IMR-90 (cell line): ENCODE measurements around the gene OR10Z1. TPM values are rescaled to one million over a fixed set of nuclear protein-coding genes. Genes with fewer than 3 reads are reported as not detected.

Experiments used
- ATAC-seq: fragments of 200-7000 bp; cut with Tn5 transposase; 2 replicates; pipeline ENCODE4 v1.9.1; 2020; ENCODE audit warnings: low read depth, mild to moderate bottlenecking, moderate library complexity
- BruUV-seq: library from RNA; stranded (reverse); fragments of 400-500 nt; replicated peaks from 2 replicates; lab custom pipeline; 2021; lab: Mats Ljungman, UMichigan
- CTCF ChIA-PET: fragments of 300-600 bp; formaldehyde crosslinking; extraction: SDS; loops from one replicate; lab custom pipeline; 2021; ENCODE audit warnings: antibody characterized with exemption; lab: Yijun Ruan, JAX
- POLR2A ChIA-PET: fragments of 300-600 bp; sonication (Branson Sonifier 250); formaldehyde crosslinking; loops from one replicate; lab custom pipeline; 2022; ENCODE audit warnings: antibody characterized with exemption; ENCODE audit not compliant: unreplicated experiment; lab: Charles Lee
- DNase-seq: peaks from one replicate; pipeline ENCODE4 v3.0.0; 2013
- H2AFZ ChIP-seq: replicated peaks from 2 replicates; pipeline ENCODE3; 2013; ENCODE audit warnings: low read length, mild to moderate bottlenecking; ENCODE audit not compliant: poor library complexity
- H2AK5ac ChIP-seq: 2 replicates; pipeline ENCODE4 v1.6.1; 2013; ENCODE audit warnings: low read depth, low read length, inconsistent platforms
- H2AK9ac ChIP-seq: replicated peaks from 2 replicates; pipeline ENCODE3; 2013; ENCODE audit warnings: mild to moderate bottlenecking, low read depth, low read length, moderate library complexity; ENCODE audit not compliant: poor library complexity
- H2BK120ac ChIP-seq: 2 replicates; pipeline ENCODE4 v1.6.1; 2013; ENCODE audit warnings: low read depth, low read length, inconsistent platforms
- H2BK15ac ChIP-seq: 3 replicates; pipeline ENCODE4 v1.6.1; 2013; ENCODE audit warnings: low read depth, low read length, inconsistent platforms
- H2BK20ac ChIP-seq: 2 replicates; pipeline ENCODE4 v1.6.1; 2013; ENCODE audit warnings: low read depth, mild to moderate bottlenecking, inconsistent platforms, low read length, moderate library complexity
- H2BK5ac ChIP-seq: 2 replicates; pipeline ENCODE4 v1.6.1; 2013; ENCODE audit warnings: mild to moderate bottlenecking, low read depth, low read length, inconsistent platforms; ENCODE audit not compliant: poor library complexity, severe bottlenecking
- H3K14ac ChIP-seq: replicated peaks from 2 replicates; pipeline ENCODE4 v1.6.1; 2013; ENCODE audit warnings: low read depth, low read length, inconsistent platforms
- H3K18ac ChIP-seq: 2 replicates; pipeline ENCODE4 v1.6.1; 2013; ENCODE audit warnings: low read depth, low read length, control low read depth
- H3K23ac ChIP-seq: 2 replicates; pipeline ENCODE4 v1.6.1; 2013; ENCODE audit warnings: low read depth, low read length, inconsistent platforms
- H3K27ac ChIP-seq: 2 replicates; pipeline ENCODE4 v1.5.1; 2013; ENCODE audit warnings: mild to moderate bottlenecking, control low read depth, low read length; ENCODE audit not compliant: insufficient read depth
- H3K27me3 ChIP-seq: 2 replicates; pipeline ENCODE4 v1.6.1; 2013; ENCODE audit warnings: low read length; ENCODE audit not compliant: control insufficient read depth, insufficient read depth
- H3K36me3 ChIP-seq: 2 replicates; pipeline ENCODE4 v1.6.1; 2013; ENCODE audit warnings: low read length, mixed read lengths; ENCODE audit not compliant: control insufficient read depth, insufficient read depth
- H3K4ac ChIP-seq: 2 replicates; pipeline ENCODE4 v1.6.1; 2013; ENCODE audit warnings: low read depth, low read length, inconsistent platforms
- H3K4me1 ChIP-seq: 2 replicates; pipeline ENCODE4 v1.6.1; 2013; ENCODE audit warnings: low read length, mixed read lengths; ENCODE audit not compliant: control insufficient read depth, insufficient read depth
- H3K4me2 ChIP-seq: 2 replicates; pipeline ENCODE4 v1.6.1; 2013; ENCODE audit warnings: low read depth, mild to moderate bottlenecking, control low read depth, low read length, moderate library complexity
- H3K4me3 ChIP-seq: 2 replicates; pipeline ENCODE4 v1.5.1; 2013; ENCODE audit warnings: low read depth, mild to moderate bottlenecking, control low read depth, low read length, moderate library complexity; ENCODE audit not compliant: insufficient read depth
- H3K56ac ChIP-seq: 2 replicates; pipeline ENCODE4 v1.6.1; 2013; ENCODE audit warnings: low read length, inconsistent platforms; ENCODE audit not compliant: insufficient read depth; ENCODE audit errors: extremely low read depth
- H3K79me1 ChIP-seq, 2 experiments: 2 replicates each; pipeline ENCODE4 v1.6.1; 2013; ENCODE audit warnings: low read length in 2 of 2, inconsistent platforms in 1 of 2, low read depth in 1 of 2
- H3K9ac ChIP-seq: 2 replicates; pipeline ENCODE4 v1.6.1; 2013; ENCODE audit warnings: low read depth, low read length, control low read depth
- H3K9me1 ChIP-seq: 2 replicates; pipeline ENCODE4 v1.6.1; 2013; ENCODE audit warnings: low read length, inconsistent platforms; ENCODE audit not compliant: insufficient read depth
- H3K9me3 ChIP-seq: 2 replicates; pipeline ENCODE4 v1.6.1; 2013; ENCODE audit warnings: low read length; ENCODE audit not compliant: control insufficient read depth, insufficient read depth
- H4K20me1 ChIP-seq: 2 replicates; pipeline ENCODE4 v1.6.1; 2013; ENCODE audit warnings: low read length, inconsistent platforms; ENCODE audit not compliant: insufficient read depth
- H4K5ac ChIP-seq: 2 replicates; pipeline ENCODE4 v1.6.1; 2013; ENCODE audit warnings: mild to moderate bottlenecking, low read depth, low read length, control low read depth
- H4K8ac ChIP-seq, 2 experiments: 2 replicates each; pipeline ENCODE4 v1.6.1; 2013; ENCODE audit warnings: low read depth in 2 of 2, low read length in 2 of 2, control low read depth in 1 of 2, inconsistent platforms in 1 of 2
- H4K91ac ChIP-seq: 2 replicates; pipeline ENCODE4 v1.6.1; 2013; ENCODE audit warnings: low read depth, low read length, inconsistent platforms; ENCODE audit not compliant: insufficient read depth
- BHLHE40 ChIP-seq: fragments of 150-350 bp; IDR thresholded peaks from 2 replicates; pipeline ENCODE4 v1.6.1; 2016; ENCODE audit warnings: mild to moderate bottlenecking, low read depth, low read length
- whole genome bisulfite sequencing, 2 experiments: methylation state at CpG; one replicate each; pipeline versions ENCODE4 v1.1.5 to v1.1.7; 2013; ENCODE audit warnings: missing lambda C conversion rate in 2 of 2; ENCODE audit not compliant: insufficient read length in 1 of 2; ENCODE audit errors: extremely low coverage in 2 of 2; 5-methylcytosine and 5-hydroxymethylcytosine counted together
- dilution Hi-C: fragments of 300-500 bp; cut with HindIII; formaldehyde crosslinking; loops from one replicate; pipeline ENCODE4 v1.14.3; 2018; ENCODE audit warnings: low sequenced_read_pairs; ENCODE audit not compliant: unreplicated experiment
- in situ Hi-C: fragments of 300-500 bp; cut with MboI; formaldehyde crosslinking; loops from 3 replicates; pipeline ENCODE4 v1.14.3; 2019; ENCODE audit warnings: low sequenced_read_pairs, inconsistent platforms, mixed read lengths
- intact Hi-C: fragments of 100-400 bp; cut with micrococcal nuclease; formaldehyde crosslinking; loops from 2 replicates; pipeline ENCODE4 v1.10.0; 2022
- polyA plus RNA-seq, 3 experiments: library from polyadenylated mRNA; depleted of rRNA; stranded (reverse); fragments of >200 nt; gene quantifications; 2 replicates each; pipeline ENCODE4 v1.2.3, GENCODE V29; 2012; ENCODE audit warnings: low replicate concordance in 1 of 3
- total RNA-seq: library from RNA; depleted of rRNA; stranded (reverse); fragments of >200 nt; gene quantifications from 2 replicates; pipeline ENCODE4 v1.2.3, GENCODE V29; 2012

The OR10Z1 gene
- total and polyA plus RNA-seq, 2 of the 4 experiments (the other 2 are of a cell fraction) = not detected

DNA sequence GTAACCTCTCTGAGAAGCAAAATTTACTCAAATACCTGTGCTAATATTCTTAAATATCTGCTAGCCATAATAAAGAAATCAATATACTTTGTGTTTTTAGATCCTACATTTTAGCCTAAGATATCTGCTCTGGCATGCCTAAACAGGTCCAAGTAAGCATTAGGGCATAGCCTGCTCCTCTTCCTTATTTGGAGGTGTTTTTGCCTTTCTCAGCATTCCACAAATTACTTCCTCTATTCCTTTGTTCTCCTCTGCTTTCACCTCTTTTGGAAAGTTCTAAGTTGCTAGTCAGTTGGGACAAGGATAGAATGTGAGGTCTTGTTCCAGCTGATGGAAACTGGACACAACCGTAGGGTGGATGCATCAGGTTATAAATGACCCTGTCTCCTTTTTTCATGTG lies 18.1 kb upstream of the OR10Z1 start:
- H2BK15ac ChIP-seq = no peak overlapping the region
- H4K20me1 ChIP-seq = no peaks in the 10 kb centered on the region
- CTCF ChIA-PET = no interaction called here
- no peak overlapping the region for H2BK120ac ChIP-seq
- no TSS peak for BruUV-seq
- H3K9ac ChIP-seq = no peak overlapping the region
- no peak for DNase-seq
- no peak overlapping the region for H3K4me3 ChIP-seq
- dilution Hi-C loops = no loop called here
- no peak overlapping the region for H3K14ac ChIP-seq
- no peak overlapping the region for H3K23ac ChIP-seq
- no peak overlapping the region for H4K91ac ChIP-seq
- no peak for TF ChIP-seq BHLHE40
- H3K4ac ChIP-seq = no peak overlapping the region
- no peaks in the 10 kb centered on the region for H3K9me1 ChIP-seq
- H3K79me1 ChIP-seq = no peaks in the 10 kb centered on the region
- H2BK20ac ChIP-seq = no peak overlapping the region
- intact Hi-C loops = no loop called here
- no peak overlapping the region for H3K4me2 ChIP-seq
- no peaks in the 10 kb centered on the region for H3K36me3 ChIP-seq
- H3K4me1 ChIP-seq = no peaks in the 10 kb centered on the region
- no peak overlapping the region for H3K18ac ChIP-seq
- H2AFZ ChIP-seq = no peak overlapping the region
- H2AK9ac ChIP-seq = no peak overlapping the region
- H3K27me3 ChIP-seq = no peaks in the 10 kb centered on the region
- POLR2A ChIA-PET = no interaction called here
- no peak overlapping the region for H4K8ac ChIP-seq
- H4K5ac ChIP-seq = no peak overlapping the region
- H3K27ac ChIP-seq = no peak overlapping the region
- no peak for ATAC-seq
- no peak overlapping the region for H3K56ac ChIP-seq
- no peak overlapping the region for H2AK5ac ChIP-seq
- H2BK5ac ChIP-seq = no peak overlapping the region
- H3K9me3 ChIP-seq = peaks cover 5% of the 10 kb centered on the region; the same call in 1 of the 2 replicates
- in situ Hi-C loops = no loop called here
- no CpG with 5 or more reads among the region's 1 CpG for WGBS, 2 experiments
